ENCODE results near the gene THTPA. TPM values are rescaled to one million over a fixed set of nuclear protein-coding genes. Genes with fewer than 3 reads are reported as not detected.

Gene THTPA
- total and polyA plus RNA-seq, 2 of the 13 experiments (the other 11 are each of a cell fraction or from before 2014, with no cell fraction given): 7.4 to 8.7 TPM

GRCh38 chr14:23588884-23589598, 33.0 kb downstream of the THTPA start (continued):
- TF ChIP-seq ZHX2 (IDR thresholded peaks at IDR 0.05; ENCODE audit: low read depth) (peak; percentile 84), ZHX2 (CRISPR knock-in tag; IDR thresholded peaks at IDR 0.05; ENCODE audit: borderline replicate concordance) (no peak), CHD4 (IDR thresholded peaks at IDR 0.05; ENCODE audit: borderline replicate concordance, low read length) (peak; percentile 89; the same call in 1 of the 2 replicates), ZNF205 (CRISPR knock-in tag; IDR thresholded peaks at IDR 0.05) (peak; percentile 97), AGO2 (optimal IDR thresholded peaks at IDR 0.05; ENCODE audit: low read depth, low read length) (no peak), GMEB2 (CRISPR knock-in tag; IDR thresholded peaks at IDR 0.05; ENCODE audit: low read depth) (0 out of 2 replicates have a peak, but pooled peaks have one; percentile 14), XBP1 (CRISPR knock-in tag; IDR thresholded peaks at IDR 0.05) (no peak), ATF5 (CRISPR knock-in tag; IDR thresholded peaks at IDR 0.05; ENCODE audit: low read depth) (peak; percentile 96; the same call in 1 of the 2 replicates), PHF21A (CRISPR knock-in tag; IDR thresholded peaks at IDR 0.05) (peak; percentile 88), NFKBIZ (CRISPR knock-in tag; IDR thresholded peaks at IDR 0.05) (peak; percentile 95), PRPF4 (IDR thresholded peaks at IDR 0.05; ENCODE audit: low read depth, low read length, poor library complexity, severe bottlenecking) (no peak), ZC3H13 (CRISPR knock-in tag; IDR thresholded peaks at IDR 0.05) (no peak), FOXK1 (CRISPR knock-in tag; IDR thresholded peaks at IDR 0.05; ENCODE audit: borderline replicate concordance, low read depth) (peak; percentile 75; the same call in 1 of the 2 replicates), KLF11 (CRISPR knock-in tag; IDR thresholded peaks at IDR 0.05) (peak; percentile 96), HMG20A (CRISPR knock-in tag; IDR thresholded peaks at IDR 0.05; ENCODE audit: borderline replicate concordance) (peak; percentile 70), REXO4 (CRISPR knock-in tag; IDR thresholded peaks at IDR 0.05; ENCODE audit: borderline replicate concordance) (no peak)

Measured in HepG2 (cell line).